Measurements from ENCODE around the gene BTF3.
"Not testable (repeated sequence)": the region's sequence is repeated elsewhere in the genome, so short reads cannot be mapped to it uniquely, and the experiment has no call there.

BTF3 gene

GRCh38 chr5:73486119-73486899 lies 11.9 kb upstream of the BTF3 start:
- DNase-seq, result no peak

GRCh38 chr5:73487257-73487656 lies 11.0 kb upstream of the BTF3 start:
- DNase-seq, result not testable (repeated sequence)

DNA sequence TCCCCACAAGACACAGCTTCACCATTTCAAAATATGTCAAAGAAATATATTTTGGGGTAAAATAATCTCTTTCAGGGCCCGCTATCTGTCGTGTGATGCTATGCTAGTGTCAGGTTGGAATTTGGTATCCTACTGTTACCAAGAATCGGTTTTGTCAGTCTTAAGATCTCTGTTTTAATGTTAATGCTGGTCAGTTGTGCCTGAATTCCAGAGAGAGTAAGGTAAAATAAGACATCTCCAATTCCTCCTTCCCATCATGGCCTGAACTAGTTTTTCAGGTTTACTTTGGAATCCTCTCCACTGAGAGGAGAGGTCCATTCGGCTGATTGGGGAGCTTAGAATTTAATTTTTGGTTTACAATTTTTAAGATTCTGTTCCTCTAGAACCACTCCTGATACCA lies 10.4 kb upstream of the BTF3 start:
- DNase-seq, result no peak

GRCh38 chr5:73488806-73489205 lies 9.4 kb upstream of the BTF3 start:
- no peak for DNase-seq

GRCh38 chr5:73490088-73490487 lies 8.2 kb upstream of the BTF3 start:
- DNase-seq, result no peak

GRCh38 chr5:73491155-73491554 lies 7.1 kb upstream of the BTF3 start:
- DNase-seq, result no peak

GRCh38 chr5:73493421-73493820 lies 4.8 kb upstream of the BTF3 start:
- no peak for DNase-seq

DNA sequence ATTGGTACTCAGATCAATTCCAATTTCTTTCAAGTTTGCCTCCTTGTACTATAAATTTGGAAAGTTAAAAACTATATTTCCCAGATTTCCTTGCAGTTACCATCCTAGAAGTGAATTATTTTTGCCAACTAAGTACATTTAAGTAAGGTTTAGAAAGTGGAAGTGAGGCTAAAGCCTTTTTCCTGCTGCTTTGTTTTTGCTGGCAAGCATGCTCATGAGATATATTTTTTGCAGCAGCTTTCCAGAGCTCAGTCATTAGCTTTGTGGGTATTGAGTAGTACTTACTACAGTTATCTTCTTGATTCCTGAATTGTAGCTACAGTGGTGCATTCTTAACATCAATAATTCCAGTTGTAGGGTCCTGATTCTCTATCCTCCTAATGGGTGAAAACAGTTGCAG lies 3.5 kb upstream of the BTF3 start:
- no peak for DNase-seq

DNA sequence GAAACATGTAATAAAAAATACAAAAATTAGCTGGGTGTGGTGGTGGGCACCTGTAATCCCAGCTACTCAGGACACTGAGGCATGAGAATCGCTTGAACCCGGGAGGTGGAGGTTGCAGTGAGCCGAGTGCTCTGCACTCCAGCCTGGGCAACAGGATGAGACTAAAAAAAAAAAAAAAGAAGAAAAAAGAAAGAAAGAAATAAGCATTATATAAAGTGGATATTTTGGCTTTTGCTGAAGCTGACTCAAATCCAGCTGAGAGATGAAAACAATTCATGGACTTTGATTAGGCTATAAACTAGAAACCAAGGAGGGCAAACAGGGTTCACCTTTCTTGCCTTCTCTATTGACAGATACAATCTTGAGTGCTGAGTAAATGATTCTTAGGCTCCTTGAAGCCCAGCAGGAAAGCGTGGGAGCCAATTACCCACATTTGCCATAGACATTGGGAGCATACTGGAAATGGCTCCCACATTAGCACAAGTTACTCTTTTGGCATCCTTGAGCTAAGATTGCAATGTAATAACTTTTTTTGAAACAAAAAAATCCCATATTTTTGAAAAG lies 2.4 kb upstream of the BTF3 start:
- no peak for DNase-seq

DNA sequence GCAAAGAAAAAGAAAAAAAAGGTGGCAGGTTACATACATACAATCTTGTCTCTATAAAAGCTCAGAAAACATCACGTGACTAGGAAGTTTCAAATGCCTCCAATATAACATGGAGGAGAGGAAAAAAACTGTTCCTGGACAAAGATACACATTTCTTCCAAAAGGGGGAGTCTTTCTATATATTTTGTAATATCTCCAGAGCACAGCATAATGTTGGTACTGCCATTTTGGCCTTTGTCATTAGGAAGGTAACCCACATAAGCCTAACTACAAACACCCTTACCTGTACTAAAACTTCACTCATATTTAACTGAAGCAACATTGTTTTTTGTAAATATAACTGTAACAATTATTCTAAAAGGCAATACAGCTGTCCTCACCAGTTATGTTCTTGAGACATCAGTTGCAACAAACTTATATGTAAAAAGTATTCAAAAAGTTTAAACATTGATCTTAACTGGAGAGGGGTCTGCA lies 1.2 kb upstream of the BTF3 start:
- DNase-seq, result no peak

DNA sequence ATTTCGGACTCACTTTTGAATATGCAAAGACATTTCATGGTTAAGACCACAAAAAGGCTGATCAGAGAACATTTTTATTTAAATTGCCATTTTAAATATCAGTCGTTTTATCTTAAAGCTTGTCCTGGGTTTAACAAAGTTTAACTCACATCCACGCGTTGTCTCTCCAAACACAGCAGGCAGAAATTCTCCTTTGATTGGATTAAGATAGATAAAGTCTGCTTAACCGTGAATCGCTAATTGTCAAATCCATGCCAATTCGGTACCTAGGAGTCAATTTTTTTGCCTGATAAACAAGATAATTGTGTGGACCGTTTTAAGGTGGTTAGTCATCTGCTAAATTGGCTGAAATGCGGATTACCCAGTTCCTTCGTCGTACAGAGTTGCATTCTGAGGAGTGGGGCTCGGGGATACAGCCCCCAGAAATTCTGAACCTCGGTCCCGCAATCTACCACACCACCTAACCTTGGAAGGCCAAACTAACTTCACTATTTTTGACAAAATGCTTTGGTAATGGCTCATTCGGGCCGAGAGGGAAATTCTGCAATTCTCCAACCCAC lies 665 bp upstream of the BTF3 start:
- DNase-seq, result no peak

DNA sequence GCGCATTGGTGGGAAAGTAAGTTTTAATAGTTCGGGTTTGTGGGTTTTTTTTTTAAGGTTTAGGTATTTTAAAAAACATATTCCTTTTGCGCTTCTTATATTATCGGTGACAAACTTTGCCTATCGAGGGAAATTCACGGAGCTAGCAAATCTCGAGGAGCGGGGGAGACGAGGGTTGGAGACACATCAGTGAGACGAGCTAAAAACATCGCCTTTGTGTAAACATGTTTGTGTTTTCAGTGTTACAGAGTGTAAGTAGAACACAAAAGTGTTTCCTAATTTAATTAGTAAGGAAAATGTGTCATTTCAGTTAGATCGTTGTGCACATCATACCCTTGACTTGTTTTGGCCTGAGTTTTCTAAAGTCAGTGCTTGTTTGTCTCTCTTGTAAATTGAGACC lies 945 bp downstream of the BTF3 start:
- no peak for DNase-seq

- no peak for DNase-seq
Observed at GRCh38 chr5:73499756-73500155, 1.5 kb downstream of the BTF3 start.

DNA sequence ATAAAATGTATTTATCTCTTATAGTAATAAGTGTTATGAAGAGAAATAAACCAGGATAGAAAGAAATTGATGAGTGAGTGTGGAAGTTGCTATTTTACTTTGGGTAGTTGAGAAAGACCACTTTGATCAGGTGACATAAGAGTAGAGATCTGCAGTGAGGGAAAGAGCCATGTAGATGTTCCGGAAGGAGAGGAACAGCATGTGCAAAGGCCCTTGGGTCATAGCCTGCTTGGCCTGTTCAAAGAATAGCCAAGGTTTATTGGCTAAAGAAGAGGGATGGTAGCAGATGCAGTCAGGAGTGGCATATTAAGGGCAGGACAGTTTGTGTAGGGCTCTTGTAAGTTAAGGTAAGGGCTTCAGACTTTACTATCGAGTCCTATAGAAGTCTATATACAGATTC lies 3.2 kb downstream of the BTF3 start:
- no peak for DNase-seq

DNA sequence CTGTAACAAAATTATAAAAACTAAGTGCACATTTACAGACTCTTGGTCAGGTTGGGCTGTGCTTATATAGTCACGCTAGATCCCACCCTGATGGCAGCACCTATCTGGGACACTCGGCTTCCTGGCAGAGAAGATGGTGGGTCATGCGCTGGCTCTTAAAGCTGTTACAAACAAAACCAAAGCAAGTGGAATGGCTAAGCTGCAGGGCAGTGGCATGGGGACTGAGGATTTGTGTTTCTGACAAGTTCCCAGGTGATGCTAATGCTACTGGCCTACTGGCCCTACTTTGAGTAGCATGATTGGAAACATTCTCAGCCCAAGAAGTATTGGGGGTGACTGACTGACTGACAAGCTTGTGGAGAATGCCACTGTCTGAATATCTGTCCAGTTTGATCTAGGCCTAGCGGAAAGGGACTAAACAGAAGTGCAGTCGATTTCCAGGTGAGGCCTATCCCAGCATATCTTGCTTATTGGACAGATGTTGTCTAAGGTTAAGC lies 8.3 kb downstream of the BTF3 start:
- DNase-seq, result no peak

GRCh38 chr5:73507062-73507461 lies 8.8 kb downstream of the BTF3 start:
- no peak for DNase-seq

DNA sequence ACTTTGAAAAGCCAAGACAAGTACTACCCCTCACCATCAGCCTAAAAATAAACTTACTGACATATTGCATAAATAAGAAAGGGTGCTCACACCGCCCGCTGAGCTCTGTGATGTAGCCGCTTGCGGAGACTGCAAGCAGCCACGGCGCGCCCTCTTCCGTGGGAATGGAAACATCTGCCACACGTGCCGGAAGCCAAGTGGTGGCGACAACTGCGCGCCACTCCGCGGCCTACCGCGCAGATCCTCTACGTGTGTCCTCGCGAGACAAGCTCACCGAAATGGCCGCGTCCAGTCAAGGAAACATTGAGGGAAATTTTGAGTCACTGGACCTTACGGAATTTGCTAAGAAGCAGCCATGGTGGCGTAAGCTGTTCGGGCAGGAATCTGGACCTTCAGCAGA lies 10.3 kb downstream of the BTF3 start:
- DNase-seq, result not testable (repeated sequence)

DNA sequence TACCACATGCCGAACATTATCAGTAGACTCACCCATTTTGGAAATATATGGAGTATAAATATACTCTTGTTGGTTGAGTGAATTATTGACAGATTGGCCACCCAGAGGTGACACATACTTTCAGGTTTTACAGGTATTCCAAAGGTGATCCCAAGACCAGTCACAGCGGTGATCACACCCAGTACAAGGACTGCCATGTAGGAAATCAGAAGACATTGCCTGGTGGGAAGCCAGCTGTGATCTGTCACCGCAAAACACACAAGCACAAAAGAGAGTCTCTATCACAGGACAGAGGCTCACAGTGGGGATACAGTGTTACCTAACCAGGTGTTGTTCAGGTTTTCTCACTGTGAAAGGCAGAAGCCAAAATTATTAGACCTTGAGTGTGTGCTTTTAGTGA lies 15.8 kb downstream of the BTF3 start:
- no peak for DNase-seq

GRCh38 chr5:73514418-73514817 lies 16.2 kb downstream of the BTF3 start:
- DNase-seq, result no peak

DNA sequence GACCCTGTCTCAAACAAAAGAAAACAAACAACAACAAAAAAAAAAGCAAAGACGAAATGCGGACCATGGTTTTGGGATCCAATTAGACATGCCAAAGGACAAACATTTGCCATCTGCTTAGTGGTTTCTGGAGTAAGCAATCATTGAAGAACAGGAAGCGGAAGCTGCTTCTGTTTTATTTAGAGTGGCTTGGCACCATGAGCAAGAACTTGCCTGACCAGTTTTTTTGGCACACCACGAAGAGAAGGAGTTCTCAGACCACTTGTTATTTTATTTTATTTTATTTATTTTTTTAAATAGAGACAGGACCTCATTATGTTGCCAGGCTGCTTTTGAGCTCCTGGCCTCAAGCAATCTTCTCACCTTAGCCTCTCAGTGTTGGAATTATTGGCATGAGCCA lies 17.0 kb downstream of the BTF3 start:
- no peak for DNase-seq

GRCh38 chr5:73519531-73520283 lies 21.5 kb downstream of the BTF3 start:
- DNase-seq, result peak; percentile 58

GRCh38 chr5:73522989-73523388 lies 24.7 kb downstream of the BTF3 start:
- DNase-seq, result no peak

GRCh38 chr5:73523861-73524260 lies 25.6 kb downstream of the BTF3 start:
- no peak for DNase-seq
